Measurements from ENCODE around the gene SCRN2. TPM values are rescaled to one million over a fixed set of nuclear protein-coding genes. Genes with fewer than 3 reads are reported as not detected.
A peak's percentile ranks its signal among the peaks of the same experiment; 100 is the strongest.

Gene SCRN2
- total RNA-seq, 2 donors from 2014 or later = 21.4 to 27.1 TPM

GRCh38 chr17:47864791-47865216 is 23.7 kb upstream of the SCRN2 start:
- Mint-ChIP-seq H3K4me1 (peaks cover 9% of the 10 kb centered on the region), H3K27me3 (peaks cover 33% of the 10 kb centered on the region), H3K36me3 (ENCODE audit: low read depth) (peaks cover 2% of the 10 kb centered on the region), H3K27ac (no peak overlapping the region), H3K4me3 (peak overlapping the region; percentile 45)
- no peak for ATAC-seq
- no peak for DNase-seq
- no peaks in the 10 kb centered on the region for H3K9me3 ChIP-seq (ENCODE audit: control insufficient read depth, low read length, poor library complexity, severe bottlenecking)

- no peak for DNase-seq
- H3K4me1 Mint-ChIP-seq = peaks cover 9% of the 10 kb centered on the region
- H3K27me3 Mint-ChIP-seq = peaks cover 33% of the 10 kb centered on the region
- peaks cover 2% of the 10 kb centered on the region for H3K36me3 Mint-ChIP-seq (ENCODE audit: low read depth)
- H3K9me3 ChIP-seq (ENCODE audit: control insufficient read depth, low read length, poor library complexity, severe bottlenecking) = no peaks in the 10 kb centered on the region
- no peak overlapping the region for H3K27ac Mint-ChIP-seq
- H3K4me3 Mint-ChIP-seq = no peak overlapping the region
- no peak for ATAC-seq
These were observed 21.8 kb upstream of the SCRN2 start for GRCh38 chr17:47862621-47863440.

GRCh38 chr17:47860386-47860785 is 19.3 kb upstream of the SCRN2 start:
- Mint-ChIP-seq H3K27me3 (peaks cover 40% of the 10 kb centered on the region), H3K36me3 (ENCODE audit: low read depth) (peaks cover 4% of the 10 kb centered on the region)
- ATAC-seq = no peak

GRCh38 chr17:47857551-47858455 is 16.7 kb upstream of the SCRN2 start:
- Mint-ChIP-seq H3K4me1 (peaks cover 11% of the 10 kb centered on the region), H3K27me3 (peaks cover 66% of the 10 kb centered on the region), H3K36me3 (ENCODE audit: low read depth) (peaks cover 3% of the 10 kb centered on the region), H3K27ac (no peak overlapping the region), H3K4me3 (no peak overlapping the region)
- H3K9me3 ChIP-seq (ENCODE audit: control insufficient read depth, low read length, poor library complexity, severe bottlenecking) = no peaks in the 10 kb centered on the region
- ATAC-seq = no peak
- DNase-seq = no peak

More at GRCh38 chr17:47860386-47860785, 19.3 kb upstream of the SCRN2 start:
- H3K27ac Mint-ChIP-seq = no peak overlapping the region
- H3K4me3 Mint-ChIP-seq = no peak overlapping the region
- peaks cover 6% of the 10 kb centered on the region for H3K4me1 Mint-ChIP-seq
- no peak for DNase-seq
- no peaks in the 10 kb centered on the region for H3K9me3 ChIP-seq (ENCODE audit: control insufficient read depth, low read length, poor library complexity, severe bottlenecking)

GRCh38 chr17:47856830-47857229 is 15.8 kb upstream of the SCRN2 start:
- peaks cover 3% of the 10 kb centered on the region for H3K36me3 Mint-ChIP-seq (ENCODE audit: low read depth)
- DNase-seq (no peak), ATAC-seq (no peak)
- H3K4me3 Mint-ChIP-seq = no peak overlapping the region
- H3K4me1 Mint-ChIP-seq = peaks cover 17% of the 10 kb centered on the region
- no peak overlapping the region for H3K27ac Mint-ChIP-seq
- no peaks in the 10 kb centered on the region for H3K9me3 ChIP-seq (ENCODE audit: control insufficient read depth, low read length, poor library complexity, severe bottlenecking)
- H3K27me3 Mint-ChIP-seq = peaks cover 76% of the 10 kb centered on the region

GRCh38 chr17:47855737-47856136 is 14.7 kb upstream of the SCRN2 start:
- no peak overlapping the region for H3K27ac Mint-ChIP-seq
- H3K9me3 ChIP-seq (ENCODE audit: control insufficient read depth, low read length, poor library complexity, severe bottlenecking) = no peaks in the 10 kb centered on the region
- H3K4me3 Mint-ChIP-seq = no peak overlapping the region
- peaks cover 79% of the 10 kb centered on the region for H3K27me3 Mint-ChIP-seq
- H3K36me3 Mint-ChIP-seq (ENCODE audit: low read depth) = peaks cover 3% of the 10 kb centered on the region
- H3K4me1 Mint-ChIP-seq = peaks cover 19% of the 10 kb centered on the region
- no peak for ATAC-seq
- DNase-seq = no peak

GRCh38 chr17:47853616-47854015 is 12.5 kb upstream of the SCRN2 start:
- H3K27ac Mint-ChIP-seq = no peak overlapping the region
- no peak overlapping the region for H3K4me3 Mint-ChIP-seq
- peaks cover 84% of the 10 kb centered on the region for H3K27me3 Mint-ChIP-seq
- no peak for ATAC-seq
- no peak for DNase-seq
- no peaks in the 10 kb centered on the region for H3K9me3 ChIP-seq (ENCODE audit: control insufficient read depth, low read length, poor library complexity, severe bottlenecking)
- H3K4me1 Mint-ChIP-seq = peaks cover 28% of the 10 kb centered on the region
- H3K36me3 Mint-ChIP-seq (ENCODE audit: low read depth) = peaks cover 3% of the 10 kb centered on the region

DNA sequence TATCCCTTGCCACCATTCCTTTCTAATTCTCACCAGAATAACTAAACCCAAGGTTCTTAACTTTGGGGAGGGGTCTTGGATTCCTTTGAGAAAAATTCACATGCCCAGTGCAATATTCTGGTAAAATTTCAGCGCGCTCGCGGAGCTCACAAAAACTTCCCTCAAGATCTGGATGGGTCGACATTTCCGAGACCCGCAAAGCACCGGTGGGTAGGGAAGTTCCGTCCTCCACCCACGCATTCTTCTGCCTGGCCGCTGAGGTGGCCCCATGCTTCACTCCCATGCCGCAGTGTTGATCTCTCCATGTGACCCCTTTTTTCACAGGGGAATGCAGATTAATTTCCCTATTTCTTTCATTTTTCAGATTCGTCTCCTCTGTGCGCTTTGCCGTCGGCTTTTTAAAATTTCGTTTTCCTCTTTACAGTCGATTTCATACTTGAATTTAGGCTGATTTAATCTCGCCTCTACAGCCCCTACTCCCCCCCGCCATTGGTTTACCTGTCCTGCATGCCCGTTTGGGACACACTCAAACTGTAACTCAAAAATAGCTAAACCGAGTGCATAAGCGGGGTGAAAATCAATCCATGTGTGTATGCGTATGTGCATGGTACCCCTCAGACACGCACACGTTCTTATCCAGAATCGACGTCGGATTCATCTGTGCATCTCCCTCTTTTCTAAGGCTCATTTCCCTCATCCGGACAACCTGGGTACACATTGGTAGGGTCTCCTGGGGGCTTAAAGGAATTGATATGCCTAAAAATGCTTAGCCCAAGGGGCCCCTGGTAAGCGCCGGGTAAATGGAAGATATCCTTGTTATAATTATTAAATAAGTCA is 11.3 kb upstream of the SCRN2 start:
- no peaks in the 10 kb centered on the region for H3K9me3 ChIP-seq (ENCODE audit: control insufficient read depth, low read length, poor library complexity, severe bottlenecking)
- Mint-ChIP-seq H3K36me3 (ENCODE audit: low read depth) (peaks cover 3% of the 10 kb centered on the region), H3K27me3 (peaks cover 79% of the 10 kb centered on the region), H3K27ac (no peak overlapping the region), H3K4me3 (peak overlapping the region; percentile 84), H3K4me1 (peaks cover 28% of the 10 kb centered on the region)
- ATAC-seq (no peak), DNase-seq (no peak)

GRCh38 chr17:47851764-47852112 is 10.7 kb upstream of the SCRN2 start:
- no peak for DNase-seq

DNA sequence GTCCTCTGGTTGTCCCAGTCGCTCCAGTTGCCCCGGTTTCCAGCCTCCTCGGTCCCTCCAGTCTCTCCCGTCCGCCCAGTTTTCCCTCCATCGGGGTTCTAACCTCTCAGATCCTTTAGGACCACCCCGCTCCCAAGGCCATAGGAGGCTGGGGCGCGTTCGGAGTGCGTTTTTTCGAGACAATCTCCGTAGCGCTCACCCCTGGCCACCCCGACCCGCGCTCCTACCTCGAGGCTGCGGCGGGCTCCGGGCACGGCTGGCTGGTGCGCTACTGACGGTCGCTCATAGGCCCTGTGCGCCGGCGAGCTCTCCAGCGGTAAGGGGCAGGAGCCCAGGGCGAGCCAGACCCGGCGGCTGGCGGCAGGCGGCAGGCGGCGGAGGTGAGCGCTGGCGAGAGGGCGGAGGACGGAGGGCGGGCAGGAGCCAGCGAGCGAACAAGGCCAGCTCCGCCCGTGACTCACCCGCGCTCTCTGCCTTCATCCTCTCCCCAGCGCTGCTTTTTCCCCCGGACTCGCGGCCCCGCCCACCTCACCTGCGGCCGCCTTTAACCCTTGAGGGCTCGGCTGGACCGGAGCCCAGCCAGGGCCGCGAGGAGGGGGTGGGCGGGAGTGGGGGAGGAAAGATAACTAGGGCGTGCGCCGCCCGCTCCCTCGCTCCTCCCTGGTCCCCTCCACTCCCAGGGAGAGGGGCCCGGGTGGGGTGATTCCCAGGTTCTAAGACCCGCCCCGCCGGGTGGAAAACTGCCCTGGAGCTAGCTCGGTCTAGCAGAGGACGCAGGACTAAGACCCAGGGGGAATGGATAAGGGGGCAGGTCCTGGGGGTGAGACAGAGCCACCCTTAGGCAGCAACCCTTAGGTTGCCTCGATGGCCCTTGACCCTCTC is 9.9 kb upstream of the SCRN2 start, which contains the start of gene SP6:
SP6 (minus strand) TSS at position 472 of the 882 bp plus-strand sequence. CDS start 2,734 bp downstream, outside the sequence.
- ATAC-seq = peak; percentile 84
- DNase-seq = peak; percentile 31 to 41 (median 41)
- H3K4me1 Mint-ChIP-seq = peaks cover 32% of the 10 kb centered on the region
- H3K36me3 Mint-ChIP-seq (ENCODE audit: low read depth) = peaks cover 3% of the 10 kb centered on the region
- no peak within 1 kb of the TSS for H3K27ac Mint-ChIP-seq
- H3K9me3 ChIP-seq (ENCODE audit: control insufficient read depth, low read length, poor library complexity, severe bottlenecking) = no peaks in the 10 kb centered on the region
- H3K4me3 Mint-ChIP-seq = peak within 1 kb of the TSS; percentile 84
- H3K27me3 Mint-ChIP-seq = peaks cover 81% of the 10 kb centered on the region

More at GRCh38 chr17:47851764-47852112, 10.7 kb upstream of the SCRN2 start:
- peak overlapping the region; percentile 84 for H3K4me3 Mint-ChIP-seq
- peaks cover 3% of the 10 kb centered on the region for H3K36me3 Mint-ChIP-seq (ENCODE audit: low read depth)
- ATAC-seq = no peak
- H3K27ac Mint-ChIP-seq = no peak overlapping the region
- peaks cover 81% of the 10 kb centered on the region for H3K27me3 Mint-ChIP-seq
- H3K9me3 ChIP-seq (ENCODE audit: control insufficient read depth, low read length, poor library complexity, severe bottlenecking) = no peaks in the 10 kb centered on the region
- H3K4me1 Mint-ChIP-seq = peaks cover 32% of the 10 kb centered on the region

DNA sequence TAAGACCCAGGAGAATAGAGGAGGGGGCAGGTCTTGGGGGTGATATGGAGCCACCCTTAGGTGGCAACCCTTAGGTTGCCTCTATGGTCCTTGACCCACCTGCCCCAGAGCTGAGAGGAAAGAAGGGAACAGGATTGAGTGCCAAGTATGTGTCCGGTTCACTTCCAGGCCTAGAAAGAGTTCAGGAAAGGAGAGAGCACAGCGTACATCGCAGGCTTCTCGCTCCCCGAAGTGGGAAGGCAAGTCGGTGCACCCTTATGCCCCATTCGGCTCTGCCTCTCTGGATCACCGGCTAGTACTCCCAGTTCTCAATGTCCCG is 9.3 kb upstream of the SCRN2 start:
- no peak for DNase-seq
- ATAC-seq = no peak
- H3K27me3 Mint-ChIP-seq = peaks cover 81% of the 10 kb centered on the region
- peaks cover 32% of the 10 kb centered on the region for H3K4me1 Mint-ChIP-seq
- peak overlapping the region; percentile 76 for H3K4me3 Mint-ChIP-seq
- H3K9me3 ChIP-seq (ENCODE audit: control insufficient read depth, low read length, poor library complexity, severe bottlenecking) = no peaks in the 10 kb centered on the region
- H3K27ac Mint-ChIP-seq = no peak overlapping the region
- peaks cover 1% of the 10 kb centered on the region for H3K36me3 Mint-ChIP-seq (ENCODE audit: low read depth)

GRCh38 chr17:47848198-47848513 is 7.1 kb upstream of the SCRN2 start:
- no peak overlapping the region for H3K27ac Mint-ChIP-seq
- peaks cover 24% of the 10 kb centered on the region for H3K4me1 Mint-ChIP-seq
- no peaks in the 10 kb centered on the region for H3K36me3 Mint-ChIP-seq (ENCODE audit: low read depth)

More at GRCh38 chr17:47848198-47848513, 7.1 kb upstream of the SCRN2 start:
- ATAC-seq (no peak), DNase-seq (no peak)
- H3K27me3 Mint-ChIP-seq = peaks cover 73% of the 10 kb centered on the region
- H3K4me3 Mint-ChIP-seq = no peak overlapping the region
- no peaks in the 10 kb centered on the region for H3K9me3 ChIP-seq (ENCODE audit: control insufficient read depth, low read length, poor library complexity, severe bottlenecking)
